ENCODE measurements around the gene CNRIP1.

The CNRIP1 gene

GRCh38 chr2:68291314-68291713 is 28.4 kb downstream of the CNRIP1 start:
- no peak for DNase-seq

DNA sequence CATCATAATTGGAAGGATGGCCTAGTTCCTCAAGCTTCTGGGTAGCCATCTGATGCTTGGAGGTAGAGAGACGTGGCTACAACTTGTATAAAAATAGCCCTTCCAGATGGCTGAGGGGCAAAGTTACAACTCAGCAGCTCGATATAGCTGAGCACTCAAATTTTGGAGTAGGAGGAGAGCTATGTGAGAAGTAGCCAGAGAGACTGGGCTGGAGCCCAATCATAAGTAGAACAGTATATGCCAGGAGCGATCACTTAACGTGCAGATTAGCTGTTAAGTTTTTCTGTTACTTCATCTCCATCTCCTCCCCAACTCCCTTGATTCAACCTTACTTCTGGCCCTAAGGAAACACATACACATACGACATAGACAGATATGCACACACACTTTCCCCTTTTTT is 28.8 kb downstream of the CNRIP1 start:
- DNase-seq: no peak

- no peak for DNase-seq
Observed at GRCh38 chr2:68287580-68288441, 31.9 kb downstream of the CNRIP1 start.

DNA sequence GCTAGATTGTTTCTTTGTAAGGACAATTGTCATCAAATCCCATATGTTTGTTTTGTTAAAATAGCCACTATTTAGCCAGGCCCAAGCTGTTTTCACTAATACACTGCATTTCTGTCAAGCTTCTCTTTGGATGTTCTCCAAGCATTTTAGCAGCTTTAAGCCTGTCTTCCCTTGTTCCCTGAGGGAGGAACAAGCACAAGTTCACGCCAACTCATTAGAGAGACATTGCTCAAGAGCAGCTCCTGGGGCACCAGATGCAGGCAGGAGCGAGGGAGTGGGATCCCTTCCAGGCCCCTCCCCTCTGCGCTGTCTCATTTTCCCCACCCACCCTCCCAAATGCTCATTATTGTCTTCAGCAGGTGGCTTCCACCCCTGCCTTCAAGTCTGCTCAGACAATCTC is 34.9 kb downstream of the CNRIP1 start:
- DNase-seq: no peak

- DNase-seq: no peak
Observed at GRCh38 chr2:68283419-68283812, 36.3 kb downstream of the CNRIP1 start.

DNA sequence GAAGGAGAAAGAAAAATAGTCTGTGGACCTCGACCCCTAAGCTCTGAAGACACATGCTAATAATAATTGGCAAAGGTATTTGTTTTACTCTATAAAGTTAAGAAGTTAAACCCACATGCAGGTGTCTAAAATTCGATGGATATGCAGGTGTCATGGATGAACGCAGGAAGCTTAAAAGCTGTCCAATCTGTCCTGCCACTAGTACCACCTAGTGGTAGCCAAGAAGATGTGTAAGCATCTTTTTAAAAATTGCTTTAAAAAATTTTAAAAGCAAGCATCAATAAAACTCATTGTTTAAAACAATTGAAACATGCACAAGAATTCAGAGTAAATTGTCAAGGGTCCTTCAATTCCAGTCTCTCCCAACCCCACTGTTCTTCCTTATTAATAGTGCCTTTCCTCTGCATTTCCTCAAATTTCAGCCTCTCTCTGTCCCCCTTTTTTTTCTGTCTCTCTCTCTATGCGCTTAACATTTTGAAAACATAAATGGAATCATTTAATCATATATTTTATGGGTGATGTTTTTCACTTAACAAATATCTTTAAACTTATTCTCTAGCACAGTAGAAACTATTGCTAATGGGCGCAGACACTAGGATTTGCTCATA is 36.8 kb downstream of the CNRIP1 start:
- DNase-seq: peak; percentile 46

- DNase-seq: no peak
Observed at GRCh38 chr2:68280796-68281195, 39.0 kb downstream of the CNRIP1 start.

DNA sequence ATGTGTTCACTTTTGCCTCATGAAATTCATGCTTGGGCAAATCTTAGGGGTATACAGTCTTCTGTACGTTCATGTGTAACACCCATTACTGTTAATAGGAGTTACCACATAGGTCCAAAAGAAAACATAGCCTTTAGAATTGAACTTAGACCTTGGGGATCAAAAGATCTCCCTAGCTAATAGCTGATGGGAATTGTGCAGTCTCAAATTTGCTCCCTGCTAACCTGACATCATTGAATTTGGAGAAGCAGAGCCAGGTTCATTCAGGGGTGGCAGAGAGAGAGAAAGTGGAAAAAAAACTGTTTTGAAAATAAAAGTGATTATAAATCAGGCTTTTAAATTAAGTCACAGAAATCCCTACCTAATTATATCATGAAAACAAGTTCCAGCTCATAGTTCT is 39.4 kb downstream of the CNRIP1 start:
- no peak for DNase-seq

DNA sequence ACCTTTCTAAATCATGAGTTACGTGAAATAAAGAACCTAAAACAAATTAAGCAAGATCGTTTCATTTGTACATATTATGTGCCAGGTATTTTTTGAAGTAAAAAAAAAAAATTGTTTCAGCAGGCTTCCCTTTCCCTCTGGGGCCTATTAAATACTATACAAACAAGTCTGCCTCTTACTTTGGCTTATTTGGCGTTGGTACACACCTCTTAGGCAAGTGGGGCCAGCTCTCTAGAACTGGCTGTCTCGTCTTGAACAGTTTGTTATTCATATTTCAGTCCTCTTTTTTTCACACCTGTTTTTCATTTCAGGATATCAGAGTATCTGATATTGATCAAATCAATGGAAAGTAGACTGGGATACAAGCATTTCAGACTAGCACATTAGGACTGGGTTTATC is 40.1 kb downstream of the CNRIP1 start:
- peak; percentile 50 for DNase-seq

- no peak for DNase-seq
Observed at GRCh38 chr2:68278169-68278568, 41.6 kb downstream of the CNRIP1 start.

DNA sequence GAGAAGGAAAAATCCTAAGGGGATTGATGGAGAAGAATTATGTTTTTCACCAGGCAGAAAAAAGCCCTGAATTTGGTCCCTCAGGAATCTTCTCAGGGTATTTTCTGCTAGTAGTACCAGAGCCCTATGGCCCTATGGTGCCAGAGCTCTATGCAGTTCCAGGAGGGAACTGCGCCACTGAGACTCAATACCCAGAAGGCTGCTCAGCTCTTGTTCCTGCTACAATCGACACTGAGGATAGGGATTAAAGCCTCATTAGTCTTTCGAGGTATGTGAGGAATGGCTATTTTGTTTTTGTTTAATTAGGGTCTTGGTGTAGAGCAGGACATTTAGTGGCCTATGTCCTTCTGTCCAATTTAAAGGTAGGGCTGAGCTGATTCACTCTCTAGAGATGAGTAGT is 45.7 kb downstream of the CNRIP1 start:
- DNase-seq: no peak

GRCh38 chr2:68272246-68272994 is 47.3 kb downstream of the CNRIP1 start:
- no peak for DNase-seq

DNA sequence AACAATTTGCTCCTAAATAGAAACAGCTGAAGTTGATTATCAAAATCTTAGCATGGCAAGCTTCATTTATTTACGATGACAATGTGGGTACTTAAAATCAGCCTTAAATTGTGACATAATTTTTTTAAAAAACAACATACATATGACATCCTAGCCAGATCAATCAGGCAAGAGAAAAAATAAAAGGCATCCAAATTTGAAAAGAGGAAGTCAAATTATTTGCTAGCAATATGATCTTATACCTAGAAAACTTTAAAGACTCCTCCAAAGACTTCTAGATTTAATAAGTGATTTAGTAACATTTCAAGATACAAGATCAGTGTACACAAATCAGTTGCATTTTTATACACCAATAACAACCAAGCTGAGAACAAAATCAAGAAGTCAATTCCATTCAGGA is 53.1 kb downstream of the CNRIP1 start:
- no peak for DNase-seq

- peak; percentile 55 for DNase-seq
Observed at GRCh38 chr2:68263632-68264031, 56.1 kb downstream of the CNRIP1 start.

GRCh38 chr2:68258851-68259250 is 60.9 kb downstream of the CNRIP1 start:
- no peak for DNase-seq

- DNase-seq: no peak
Observed at GRCh38 chr2:68256093-68256450, 63.7 kb downstream of the CNRIP1 start.

DNA sequence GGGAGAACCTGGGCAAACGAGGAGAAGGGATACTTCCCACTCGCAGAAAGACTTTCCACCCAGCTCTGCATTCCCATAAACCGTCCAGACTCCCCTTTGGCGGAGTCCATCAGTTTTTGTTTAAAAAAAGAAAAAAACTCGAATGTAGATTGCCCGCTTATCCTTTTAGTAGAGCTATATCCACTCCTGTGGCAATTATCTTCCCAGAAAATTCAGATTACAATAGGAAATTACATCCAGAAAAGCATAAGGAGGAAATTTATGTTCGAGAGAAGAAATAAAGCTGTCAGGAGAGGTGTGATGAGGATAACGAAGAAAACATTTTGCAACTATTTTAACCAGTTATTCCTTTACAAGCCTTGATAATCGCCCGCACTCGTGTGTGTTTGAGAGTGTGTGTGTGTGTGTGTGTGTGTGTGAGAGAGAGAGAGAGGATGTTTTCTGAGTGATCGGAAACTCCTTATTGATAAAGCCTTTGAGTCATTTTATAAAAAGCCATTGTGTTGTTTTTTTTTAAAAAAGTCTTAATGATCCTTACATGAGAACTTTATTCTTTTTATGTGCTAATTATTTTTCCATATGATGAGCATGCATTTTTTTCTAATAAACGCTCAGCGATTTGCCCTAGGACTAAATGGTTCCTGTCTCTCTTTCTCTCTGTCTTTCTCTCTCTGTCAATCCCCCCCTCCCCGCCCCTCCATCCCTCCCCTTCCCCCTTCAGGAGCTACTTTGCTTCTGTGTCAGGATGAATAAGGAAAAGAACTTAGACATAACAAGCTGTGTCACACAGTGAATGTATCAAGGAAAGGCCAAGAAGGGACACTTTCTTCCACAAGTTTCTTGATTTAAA is 66.3 kb downstream of the CNRIP1 start:
- peak; percentile 32 for DNase-seq

DNA sequence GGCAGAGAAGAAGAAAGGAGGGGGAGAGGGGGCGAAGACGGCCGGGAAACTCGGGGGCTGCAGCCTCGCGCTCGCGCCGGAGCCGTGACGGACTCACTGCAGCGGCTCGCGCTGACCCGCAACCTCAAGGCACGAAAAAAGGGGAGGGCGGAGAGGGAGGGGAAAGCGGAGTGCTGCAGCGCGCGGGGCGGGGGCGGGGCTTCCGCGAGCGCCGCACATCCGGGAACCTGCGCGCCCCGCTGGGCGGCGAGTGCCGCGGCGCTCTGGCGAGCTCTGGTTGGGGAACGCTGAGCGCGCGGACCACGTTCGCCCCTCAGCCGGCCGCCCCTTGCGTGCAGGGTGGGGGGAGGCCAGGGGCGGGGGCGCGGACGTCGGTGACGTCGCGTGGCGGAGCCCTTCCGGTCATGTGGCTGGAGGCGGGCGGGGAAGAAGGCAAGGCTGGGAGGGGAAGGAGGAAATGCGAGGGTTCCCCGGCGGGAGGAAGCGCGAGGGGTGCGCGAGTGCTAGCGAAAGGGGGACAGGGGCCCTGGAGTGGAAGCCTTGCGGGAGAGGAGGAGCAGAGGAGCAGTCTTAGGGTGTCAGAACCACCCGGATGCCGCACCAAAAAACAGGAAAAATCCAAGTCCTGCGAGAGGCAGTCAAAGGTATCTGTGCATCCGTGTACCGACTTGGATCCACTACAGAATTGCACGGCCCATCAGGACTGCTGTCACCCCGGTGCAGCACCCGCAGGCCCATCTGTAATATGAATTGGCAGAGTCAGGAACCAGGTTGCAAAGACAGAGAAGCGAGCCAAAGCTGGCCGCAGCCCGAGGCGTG is 67.1 kb downstream of the CNRIP1 start, which contains the start of gene PPP3R1:
Gene PPP3R1, minus strand, starts transcription at position 133 of the 819 bp plus-strand sequence. CDS start 405 bp downstream, outside the sequence.
- peak; percentile 68 for DNase-seq

DNA sequence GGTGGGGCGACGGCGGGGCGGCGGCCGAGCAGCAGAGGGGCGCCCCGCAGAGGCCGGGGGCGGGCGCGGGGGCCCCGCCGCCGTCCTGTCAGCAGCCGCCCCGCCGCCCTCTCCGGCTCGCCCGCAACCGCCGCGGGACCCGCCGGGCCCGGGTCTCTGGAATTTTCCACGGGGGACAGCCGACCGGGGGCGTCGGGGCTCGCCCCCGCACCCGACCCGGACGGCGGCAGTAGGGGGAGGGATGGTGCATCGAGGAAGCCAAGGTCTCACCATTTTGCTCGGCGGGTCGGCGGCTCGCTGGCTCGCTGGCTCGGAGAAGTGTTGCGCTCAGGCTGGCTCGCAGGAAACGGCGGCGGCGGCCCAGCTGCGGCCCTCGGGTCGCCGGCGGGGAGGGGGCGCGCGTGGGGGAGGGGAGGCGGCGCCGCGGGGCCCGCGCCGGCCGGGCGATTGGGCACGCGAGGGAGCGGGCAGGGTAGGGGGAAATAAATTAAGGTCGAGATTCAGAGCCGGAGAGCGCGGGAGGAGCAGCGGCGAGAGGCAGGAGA is 67.8 kb downstream of the CNRIP1 start:
- no peak for DNase-seq

DNA sequence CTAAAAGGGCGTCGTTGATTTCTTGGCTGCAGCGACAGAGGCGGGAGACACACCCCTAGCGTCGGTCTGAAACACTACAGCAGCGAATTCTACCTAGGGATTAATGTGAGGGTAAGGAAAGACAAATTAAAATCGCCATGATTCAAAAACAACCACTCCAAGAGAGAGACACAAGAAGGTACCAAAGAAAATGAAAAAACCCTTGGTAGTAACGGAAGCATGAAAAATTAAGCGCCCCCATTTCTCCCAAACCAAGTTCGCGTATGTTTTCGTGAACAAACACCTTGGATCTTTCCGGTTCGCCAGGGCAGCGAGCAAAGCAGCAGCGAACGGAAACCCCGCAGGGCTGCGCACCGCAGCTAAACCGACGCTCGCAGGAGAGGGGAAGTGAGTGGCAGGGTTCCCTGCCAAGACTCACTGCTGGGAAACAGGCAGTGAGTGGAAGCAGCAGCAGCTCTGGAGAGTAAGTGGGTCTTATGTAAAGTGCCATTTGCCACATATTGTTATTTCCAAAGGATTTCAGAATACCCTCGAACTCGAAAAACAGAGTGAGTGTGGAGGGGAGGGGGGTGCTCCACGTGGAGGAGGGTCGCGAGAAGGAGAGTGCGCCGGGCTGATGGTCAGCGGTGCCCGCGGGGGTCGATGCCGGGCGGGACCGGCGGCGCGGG is 68.4 kb downstream of the CNRIP1 start:
- peak; percentile 94 for DNase-seq

DNA sequence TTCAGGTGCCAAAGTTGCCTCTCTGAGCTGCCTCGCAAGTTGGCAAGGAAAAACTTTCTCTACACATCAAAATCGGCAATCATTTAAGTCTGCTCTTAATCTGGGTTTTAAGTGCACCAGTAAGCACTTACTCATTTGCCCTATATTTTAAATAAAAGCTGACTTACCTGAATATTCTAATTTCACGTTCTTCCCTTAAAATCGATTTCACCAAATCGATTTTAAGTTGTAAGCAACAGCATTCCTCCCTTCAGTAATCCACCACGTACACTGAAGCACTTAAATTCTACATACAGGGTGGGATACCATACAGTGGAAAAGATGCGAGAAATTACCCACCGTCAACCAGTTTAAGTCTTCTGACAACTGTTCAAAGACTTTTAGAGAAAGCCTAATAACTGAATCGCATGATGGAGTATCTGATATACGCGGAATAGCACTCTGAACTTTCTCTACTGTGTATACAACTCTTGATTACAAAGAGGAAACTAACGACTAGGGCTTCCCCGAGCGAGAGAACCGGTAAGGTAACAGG is 69.0 kb downstream of the CNRIP1 start:
- no peak for DNase-seq
